ENCODE results near the gene CD80.
A peak's percentile ranks its signal among the peaks of the same experiment; 100 is the strongest.
"Not testable (repeated sequence)": the region's sequence is repeated elsewhere in the genome, so short reads cannot be mapped to it uniquely, and the experiment has no call there.

Gene CD80

GRCh38 chr3:119559441-119559963 is at the start of gene CD80:
CD80 (minus strand) TSS chr3:119559614; CDS start chr3:119557728, 1,886 bp downstream.
- Histone ChIP-seq H3K9me3 (no peaks in the 10 kb centered on the region), H3K4me3 (no peak within 1 kb of the TSS), H3K27me3 (ENCODE audit: low read depth) (no peaks in the 10 kb centered on the region), H3K4me1 (no peaks in the 10 kb centered on the region), H3K36me3 (replicated peaks) (no peaks in the 10 kb centered on the region)
- in situ Hi-C loops (cut with MboI; ENCODE audit: low sequenced_read_pairs): no loop called here
- DNase-seq (ENCODE audit: low spot score in 2 of 2): peak; percentile 33 to 69

GRCh38 chr3:119608405-119609000 is 49.1 kb upstream of the CD80 start:
- peaks cover 15% of the 10 kb centered on the region for H3K4me1 ChIP-seq
- in situ Hi-C loops (cut with MboI; ENCODE audit: low sequenced_read_pairs): no loop called here
- peak; percentile 25 to 52 for DNase-seq (ENCODE audit: low spot score in 2 of 2)
- no peaks in the 10 kb centered on the region for H3K36me3 ChIP-seq (replicated peaks)
- H3K4me3 ChIP-seq: no peak overlapping the region
- no peaks in the 10 kb centered on the region for H3K27me3 ChIP-seq (ENCODE audit: low read depth)
- no peaks in the 10 kb centered on the region for H3K9me3 ChIP-seq

- no peaks in the 10 kb centered on the region for H3K36me3 ChIP-seq (replicated peaks)
- H3K4me3 ChIP-seq: no peak overlapping the region
- no peaks in the 10 kb centered on the region for H3K27me3 ChIP-seq (ENCODE audit: low read depth)
- no peak for DNase-seq (ENCODE audit: low spot score in 2 of 2)
- peaks cover 39% of the 10 kb centered on the region for H3K4me1 ChIP-seq
- in situ Hi-C loops (cut with MboI; ENCODE audit: low sequenced_read_pairs): no loop called here
- H3K9me3 ChIP-seq: no peaks in the 10 kb centered on the region
These were observed 45.5 kb upstream of the CD80 start for GRCh38 chr3:119604878-119605277.

GRCh38 chr3:119602676-119603075 is 43.3 kb upstream of the CD80 start:
- no peaks in the 10 kb centered on the region for H3K9me3 ChIP-seq
- in situ Hi-C loops (cut with MboI; ENCODE audit: low sequenced_read_pairs): no loop called here
- no peaks in the 10 kb centered on the region for H3K27me3 ChIP-seq (ENCODE audit: low read depth)
- no peaks in the 10 kb centered on the region for H3K36me3 ChIP-seq (replicated peaks)
- H3K4me1 ChIP-seq: peaks cover 28% of the 10 kb centered on the region
- peak; percentile 41 to 79 for DNase-seq (ENCODE audit: low spot score in 2 of 2)
- H3K4me3 ChIP-seq: no peak overlapping the region

- Histone ChIP-seq H3K36me3 (replicated peaks) (no peaks in the 10 kb centered on the region), H3K4me1 (peaks cover 28% of the 10 kb centered on the region), H3K27me3 (ENCODE audit: low read depth) (no peaks in the 10 kb centered on the region), H3K9me3 (no peaks in the 10 kb centered on the region), H3K4me3 (no peak overlapping the region)
- DNase-seq (ENCODE audit: low spot score in 2 of 2): no peak
- in situ Hi-C loops (cut with MboI; ENCODE audit: low sequenced_read_pairs): no loop called here
These were observed 41.7 kb upstream of the CD80 start for GRCh38 chr3:119601154-119601553.

- in situ Hi-C loops (cut with MboI; ENCODE audit: low sequenced_read_pairs): no loop called here
- Histone ChIP-seq H3K27me3 (ENCODE audit: low read depth) (no peaks in the 10 kb centered on the region), H3K4me1 (peaks cover 28% of the 10 kb centered on the region), H3K36me3 (replicated peaks) (no peaks in the 10 kb centered on the region), H3K4me3 (no peak overlapping the region), H3K9me3 (no peaks in the 10 kb centered on the region)
- peak in 1 of 2 experiments; percentile 41 for DNase-seq (ENCODE audit: low spot score in 2 of 2)
These were observed 41.3 kb upstream of the CD80 start for GRCh38 chr3:119600732-119601131.

GRCh38 chr3:119599558-119600174 is 40.3 kb upstream of the CD80 start:
- in situ Hi-C loops (cut with MboI; ENCODE audit: low sequenced_read_pairs): no loop called here
- H3K4me3 ChIP-seq: no peak overlapping the region

GRCh38 chr3:119598410-119599098 is 39.1 kb upstream of the CD80 start:
- no peak for DNase-seq (ENCODE audit: low spot score in 2 of 2)
- H3K27me3 ChIP-seq (ENCODE audit: low read depth): no peaks in the 10 kb centered on the region
- no peak overlapping the region for H3K4me3 ChIP-seq
- H3K4me1 ChIP-seq: peaks cover 25% of the 10 kb centered on the region
- no peaks in the 10 kb centered on the region for H3K36me3 ChIP-seq (replicated peaks)
- in situ Hi-C loops (cut with MboI; ENCODE audit: low sequenced_read_pairs): no loop called here
- H3K9me3 ChIP-seq: no peaks in the 10 kb centered on the region

More at GRCh38 chr3:119599558-119600174, 40.3 kb upstream of the CD80 start:
- no peaks in the 10 kb centered on the region for H3K9me3 ChIP-seq
- H3K36me3 ChIP-seq (replicated peaks): no peaks in the 10 kb centered on the region
- no peaks in the 10 kb centered on the region for H3K27me3 ChIP-seq (ENCODE audit: low read depth)
- DNase-seq (ENCODE audit: low spot score in 2 of 2): no peak
- peaks cover 28% of the 10 kb centered on the region for H3K4me1 ChIP-seq

- in situ Hi-C loops (cut with MboI; ENCODE audit: low sequenced_read_pairs): no loop called here
- Histone ChIP-seq H3K4me1 (peaks cover 17% of the 10 kb centered on the region), H3K27me3 (ENCODE audit: low read depth) (no peaks in the 10 kb centered on the region), H3K36me3 (replicated peaks) (no peaks in the 10 kb centered on the region), H3K4me3 (no peak within 1 kb of the TSS), H3K9me3 (no peaks in the 10 kb centered on the region)
- no peak for DNase-seq (ENCODE audit: low spot score in 2 of 2)
These were observed 38.3 kb upstream of the CD80 start, which contains the start of gene PLA1A for GRCh38 chr3:119597548-119598288. PLA1A (plus strand) TSS chr3:119597885; CDS start chr3:119597914, 29 bp downstream.

GRCh38 chr3:119596398-119596797 is 37.0 kb upstream of the CD80 start:
- Histone ChIP-seq H3K36me3 (replicated peaks) (no peaks in the 10 kb centered on the region), H3K4me3 (no peak overlapping the region), H3K4me1 (peaks cover 6% of the 10 kb centered on the region), H3K27me3 (ENCODE audit: low read depth) (no peaks in the 10 kb centered on the region), H3K9me3 (no peaks in the 10 kb centered on the region)
- no peak for DNase-seq (ENCODE audit: low spot score in 2 of 2)
- in situ Hi-C loops (cut with MboI; ENCODE audit: low sequenced_read_pairs): no loop called here

GRCh38 chr3:119595639-119596334 is 36.4 kb upstream of the CD80 start:
- Histone ChIP-seq H3K36me3 (replicated peaks) (no peaks in the 10 kb centered on the region), H3K27me3 (ENCODE audit: low read depth) (no peaks in the 10 kb centered on the region), H3K4me1 (no peaks in the 10 kb centered on the region), H3K4me3 (no peak overlapping the region), H3K9me3 (no peaks in the 10 kb centered on the region; the same call in 1 of the 2 replicates)
- no peak for DNase-seq (ENCODE audit: low spot score in 2 of 2)
- in situ Hi-C loops (cut with MboI; ENCODE audit: low sequenced_read_pairs): no loop called here

- H3K27me3 ChIP-seq (ENCODE audit: low read depth); H3K4me1 ChIP-seq; H3K4me3 ChIP-seq; H3K36me3 ChIP-seq (replicated peaks); DNase-seq (ENCODE audit: low spot score in 2 of 2); in situ Hi-C loops (cut with MboI; ENCODE audit: low sequenced_read_pairs); H3K9me3 ChIP-seq: not testable (repeated sequence)
These were observed 35.5 kb upstream of the CD80 start for GRCh38 chr3:119594929-119595328.

- in situ Hi-C loops (cut with MboI; ENCODE audit: low sequenced_read_pairs): no loop called here
- Histone ChIP-seq H3K9me3 (no peaks in the 10 kb centered on the region; the same call in 1 of the 2 replicates), H3K27me3 (ENCODE audit: low read depth) (no peaks in the 10 kb centered on the region), H3K4me1 (no peaks in the 10 kb centered on the region), H3K36me3 (replicated peaks) (no peaks in the 10 kb centered on the region), H3K4me3 (no peak overlapping the region)
- no peak for DNase-seq (ENCODE audit: low spot score in 2 of 2)
These were observed 34.7 kb upstream of the CD80 start for GRCh38 chr3:119594066-119594465.

Measured in HAP-1 (cell line).